Body of pancreas (tissue), 4 donors: ENCODE data around the gene MYO1B. TPM values are rescaled to one million over a fixed set of nuclear protein-coding genes. Genes with fewer than 3 reads are reported as not detected.
A peak's percentile ranks its signal among the peaks of the same experiment; 100 is the strongest.
"Not testable (repeated sequence)": the region's sequence is repeated elsewhere in the genome, so short reads cannot be mapped to it uniquely, and the experiment has no call there.

Experiments used
- ATAC-seq: fragments of 150-250 bp; one replicate; pipeline ENCODE4 v1.9.1; 2016
- DNase-seq, 4 donors: peaks; one replicate each; pipeline ENCODE4 v3.0.0-alpha.2; 2019
- H3K27ac ChIP-seq, 4 donors: fragments of 200-600 bp; sonication (generic); 1 replicate in 3 of 4; 2 replicates in 1 of 4; pipeline versions ENCODE4 v1.5.1 to v1.6.1; 2016 to 2019; ENCODE audit warnings: mild to moderate bottlenecking in 1 of 4, mixed read lengths in 1 of 4, moderate library complexity in 1 of 4
- H3K27me3 ChIP-seq, 2 donors: fragments of 200-600 bp; sonication (generic); one replicate each; pipeline ENCODE4 v1.6.0; 2016; ENCODE audit warnings: mild to moderate bottlenecking in 1 of 2
- H3K36me3 ChIP-seq, 2 donors: fragments of 200-600 bp; sonication (generic); replicated peaks in 1 of 2; 2 replicates each; pipeline ENCODE4 v1.5.1; 2016; ENCODE audit warnings: low read depth in 2 of 2; ENCODE audit not compliant: insufficient read depth in 1 of 2
- H3K4me1 ChIP-seq: fragments of 200-600 bp; sonication (generic); one replicate; pipeline ENCODE4 v1.6.0; 2016
- H3K4me3 ChIP-seq, 2 donors: fragments of 200-600 bp; sonication (generic); 1 replicate in 1 of 2; 2 replicates in 1 of 2; pipeline ENCODE4 v1.5.1; 2016 to 2019
- H3K9me3 ChIP-seq, 3 donors: fragments of 200-600 bp; sonication (generic); 1 replicate in 2 of 3; 2 replicates in 1 of 3; pipeline ENCODE4 v1.5.1; 2016
- POLR2A ChIP-seq, 3 donors: fragments of 450-650 bp; IDR thresholded peaks; one replicate each; pipeline ENCODE4 v1.6.1; 2016; ENCODE audit warnings: antibody characterized with exemption in 3 of 3, mild to moderate bottlenecking in 2 of 3
- WGBS, 2 donors: methylation state at CpG; one replicate each; pipeline ENCODE4 v1.1.5; 2017; 5-methylcytosine and 5-hydroxymethylcytosine counted together
- intact Hi-C: fragments of 100-400 bp; cut with DNase I; formaldehyde crosslinking; loops from one replicate; pipeline ENCODE4 v1.15.1; 2023
- total RNA-seq, 2 donors: library from RNA; depleted of rRNA; stranded (reverse); fragments of >200 nt; gene quantifications; one replicate each; pipeline ENCODE4 v1.1.0, GENCODE V29; 2016
- TF ChIP-seq, protein P1 (sequence below), 7 experiments: fragments of 450-650 bp in 4 of 7; fragments of 200-600 bp in 3 of 7; sonication (generic) in 3 of 7; IDR thresholded peaks; one replicate each; pipeline ENCODE4 v1.5.1; 2016 to 2019; ENCODE audit warnings: antibody characterized with exemption in 7 of 7

Gene MYO1B
- total RNA-seq, 2 donors from 2014 or later, result 68.0 to 77.8 TPM

DNA sequence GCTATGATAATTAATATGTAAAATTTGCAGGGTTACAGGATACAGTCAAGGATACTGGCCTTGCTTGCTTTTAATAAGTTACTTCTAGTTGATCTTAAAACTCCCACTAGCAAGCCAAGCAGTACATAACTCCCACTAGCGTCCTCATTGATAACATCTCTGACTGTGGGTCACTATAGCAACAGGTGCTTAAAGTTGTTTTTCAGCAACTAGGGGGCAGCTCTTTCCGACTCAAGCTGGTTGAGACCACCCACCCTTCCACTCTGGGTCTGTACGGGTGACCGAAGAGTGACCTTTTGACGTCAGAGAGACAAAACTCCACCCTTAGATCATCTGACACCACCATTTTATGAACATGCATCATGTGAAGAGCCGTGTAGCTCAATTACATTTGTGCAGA lies 208.6 kb downstream of the MYO1B start:
- intact Hi-C loops, result no loop called here
- no peaks in the 10 kb centered on the region for H3K9me3 ChIP-seq

DNA sequence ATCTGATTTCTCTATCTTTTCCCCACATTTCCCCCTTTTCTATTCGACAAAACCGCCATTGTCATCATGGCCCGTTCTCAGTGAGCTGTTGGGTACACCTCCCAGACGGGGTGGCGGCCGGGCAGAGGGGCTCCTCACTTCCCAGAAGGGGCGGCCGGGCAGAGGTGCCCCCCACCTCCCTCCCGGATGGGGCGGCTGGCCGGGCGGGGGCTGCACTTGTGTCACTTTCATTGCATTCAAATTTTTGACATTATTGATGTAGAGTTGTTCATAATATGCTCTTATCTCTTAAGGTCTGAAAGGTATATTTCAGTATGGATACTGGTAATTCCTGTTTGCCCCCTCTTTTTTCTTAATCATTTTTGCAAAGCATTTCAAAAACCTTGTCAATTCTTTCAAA lies 211.3 kb downstream of the MYO1B start:
- DNase-seq, H3K36me3 ChIP-seq, H3K9me3 ChIP-seq, H3K27me3 ChIP-seq, ATAC-seq, intact Hi-C loops, H3K27ac ChIP-seq, H3K4me1 ChIP-seq, H3K4me3 ChIP-seq: not testable (repeated sequence)
- WGBS, 2 donors, result 86 to 88% methylated on average over 9 of the region's 12 CpGs

More for the DNA sequence above, 208.6 kb downstream of the MYO1B start:
- Histone ChIP-seq H3K27ac (no peak overlapping the region), H3K4me3 (no peak overlapping the region), H3K27me3 (no peaks in the 10 kb centered on the region), H3K4me1 (no peaks in the 10 kb centered on the region), H3K36me3 (no peaks in the 10 kb centered on the region)
- no peak for DNase-seq
- no peak for TF ChIP-seq POLR2A (IDR thresholded peaks at IDR 0.05)
- TF ChIP-seq, protein P1, sequence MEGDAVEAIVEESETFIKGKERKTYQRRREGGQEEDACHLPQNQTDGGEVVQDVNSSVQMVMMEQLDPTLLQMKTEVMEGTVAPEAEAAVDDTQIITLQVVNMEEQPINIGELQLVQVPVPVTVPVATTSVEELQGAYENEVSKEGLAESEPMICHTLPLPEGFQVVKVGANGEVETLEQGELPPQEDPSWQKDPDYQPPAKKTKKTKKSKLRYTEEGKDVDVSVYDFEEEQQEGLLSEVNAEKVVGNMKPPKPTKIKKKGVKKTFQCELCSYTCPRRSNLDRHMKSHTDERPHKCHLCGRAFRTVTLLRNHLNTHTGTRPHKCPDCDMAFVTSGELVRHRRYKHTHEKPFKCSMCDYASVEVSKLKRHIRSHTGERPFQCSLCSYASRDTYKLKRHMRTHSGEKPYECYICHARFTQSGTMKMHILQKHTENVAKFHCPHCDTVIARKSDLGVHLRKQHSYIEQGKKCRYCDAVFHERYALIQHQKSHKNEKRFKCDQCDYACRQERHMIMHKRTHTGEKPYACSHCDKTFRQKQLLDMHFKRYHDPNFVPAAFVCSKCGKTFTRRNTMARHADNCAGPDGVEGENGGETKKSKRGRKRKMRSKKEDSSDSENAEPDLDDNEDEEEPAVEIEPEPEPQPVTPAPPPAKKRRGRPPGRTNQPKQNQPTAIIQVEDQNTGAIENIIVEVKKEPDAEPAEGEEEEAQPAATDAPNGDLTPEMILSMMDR (IDR thresholded peaks at IDR 0.05), result no peak
- 79 to 80% methylated on average over 6 of the region's 6 CpGs for WGBS, 2 donors
- no peak for ATAC-seq

DNA sequence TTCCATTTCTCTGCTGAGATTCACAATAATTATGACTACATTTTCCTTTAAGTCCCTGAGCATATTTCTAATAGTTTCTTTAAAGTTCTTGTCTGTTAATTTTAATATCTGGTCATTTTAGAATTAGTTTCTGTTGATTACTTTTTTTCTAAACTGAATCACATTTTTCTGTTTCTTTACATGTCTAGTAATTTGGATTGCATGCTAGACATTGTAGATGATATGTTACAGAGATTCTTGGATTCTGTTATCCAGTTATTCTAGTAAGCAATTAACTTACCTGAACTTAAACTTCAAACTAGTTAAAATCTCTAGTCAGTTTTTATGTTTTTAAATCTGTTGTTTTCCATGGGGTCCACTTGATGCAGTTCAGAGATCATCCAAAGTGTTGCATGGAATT lies 214.0 kb downstream of the MYO1B start:
- Histone ChIP-seq H3K4me3 (no peak overlapping the region), H3K4me1 (peaks cover 28% of the 10 kb centered on the region), H3K36me3 (no peaks in the 10 kb centered on the region), H3K9me3 (no peaks in the 10 kb centered on the region), H3K27me3 (no peaks in the 10 kb centered on the region), H3K27ac (no peak overlapping the region)
- intact Hi-C loops, result no loop called here
- no peak for DNase-seq
- no peak for ATAC-seq
- TF ChIP-seq POLR2A (IDR thresholded peaks at IDR 0.05), result no peak
- TF ChIP-seq, protein P1 (IDR thresholded peaks at IDR 0.05), result no peak

DNA sequence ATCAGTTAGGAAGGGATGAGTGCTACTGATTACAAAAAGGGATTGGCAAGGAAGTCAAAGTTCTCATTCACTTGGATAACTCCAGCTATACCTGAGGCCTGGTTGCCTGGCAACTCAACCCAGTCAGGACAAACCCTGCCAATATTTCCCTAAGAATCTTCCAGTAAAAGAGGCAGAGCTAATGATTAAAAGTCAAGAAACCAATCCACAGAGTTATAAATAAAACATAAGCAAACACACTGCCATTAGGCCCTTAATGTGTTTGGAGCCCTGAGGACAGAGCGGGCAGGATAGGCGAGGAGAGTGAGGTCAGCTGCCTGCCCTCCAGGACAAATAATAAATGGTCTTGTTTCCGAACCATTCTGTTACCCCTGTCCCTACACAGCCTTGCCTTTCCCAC lies 217.2 kb downstream of the MYO1B start:
- WGBS, 2 donors, result 17 to 29% methylated on average over 3 of the region's 3 CpGs
- Histone ChIP-seq H3K27ac (peak overlapping the region; percentile 57 to 82 (median 70)), H3K4me3 (no peak overlapping the region), H3K9me3 (no peaks in the 10 kb centered on the region), H3K4me1 (peaks cover 57% of the 10 kb centered on the region), H3K27me3 (no peaks in the 10 kb centered on the region), H3K36me3 (no peaks in the 10 kb centered on the region)
- intact Hi-C loops, result no loop called here
- peak; percentile 69 to 85 (median 82) for DNase-seq
- TF ChIP-seq POLR2A (IDR thresholded peaks at IDR 0.05), result peak in 2 of 3 donors; percentile 53
- TF ChIP-seq, protein P1 (IDR thresholded peaks at IDR 0.05), result no peak
- peak; percentile 79 for ATAC-seq

DNA sequence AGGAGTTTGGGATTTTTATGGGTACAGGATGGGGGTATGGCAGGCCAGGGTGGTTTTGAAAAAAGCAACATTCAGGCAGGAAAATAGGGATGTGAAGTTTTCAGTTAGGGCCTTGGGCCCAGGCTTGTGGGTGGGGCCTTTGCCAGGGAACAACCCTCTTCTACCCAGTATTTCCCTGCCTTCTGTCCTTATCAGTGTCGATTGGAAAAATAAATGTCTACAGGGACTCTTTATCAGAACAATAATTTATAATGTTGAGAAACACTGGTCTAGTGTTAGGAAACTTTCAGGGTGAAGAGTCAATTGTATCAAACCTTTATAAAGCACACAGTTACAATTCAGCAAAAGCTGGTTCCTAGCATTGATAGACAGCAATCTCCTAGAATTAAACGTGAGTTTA lies 218.6 kb downstream of the MYO1B start:
- peak; percentile 67 for ATAC-seq

More for the DNA sequence above, 218.6 kb downstream of the MYO1B start:
- peak overlapping the region; percentile 57 to 82 (median 70) for H3K27ac ChIP-seq
- no peaks in the 10 kb centered on the region for H3K36me3 ChIP-seq
- peaks cover 71% of the 10 kb centered on the region for H3K4me1 ChIP-seq
- H3K9me3 ChIP-seq, result no peaks in the 10 kb centered on the region
- WGBS, 2 donors, result 9 to 14% methylated on average over 2 of the region's 2 CpGs
- intact Hi-C loops, result no loop called here
- peak; percentile 48 to 68 (median 60) for DNase-seq
- no peak overlapping the region for H3K4me3 ChIP-seq
- TF ChIP-seq, protein P1 (IDR thresholded peaks at IDR 0.05), result no peak
- TF ChIP-seq POLR2A (IDR thresholded peaks at IDR 0.05), result no peak
- H3K27me3 ChIP-seq, result no peaks in the 10 kb centered on the region
